Panc1 (cell line): Measurements from ENCODE around the gene NBDY. TPM values are rescaled to one million over a fixed set of nuclear protein-coding genes. Genes with fewer than 3 reads are reported as not detected.

Experiments used
- ATAC-seq: fragments of 200-7000 bp; cut with Tn5 transposase; 2 replicates; pipeline ENCODE4 v1.9.1; 2020; ENCODE audit warnings: mild to moderate bottlenecking, moderate library complexity
- BruUV-seq: library from RNA; stranded (reverse); fragments of 400-500 nt; replicated peaks from 2 replicates; lab custom pipeline; 2021; lab: Mats Ljungman, UMichigan
- CTCF ChIA-PET: fragments of 300-600 bp; sonication (Branson Sonifier 250); formaldehyde crosslinking; loops from one replicate; lab custom pipeline; 2022; ENCODE audit warnings: antibody characterized with exemption; lab: Charles Lee
- POLR2A ChIA-PET: fragments of 300-600 bp; sonication (Branson Sonifier 250); formaldehyde crosslinking; loops from one replicate; lab custom pipeline; 2022; ENCODE audit warnings: antibody characterized with exemption; lab: Charles Lee
- DNase-seq: peaks from one replicate; pipeline ENCODE4 v3.0.0-alpha.2; 2010; ENCODE audit warnings: low read depth, low spot score
- H3K27ac ChIP-seq: 2 replicates; pipeline ENCODE4 v1.5.1; 2011; ENCODE audit warnings: mild to moderate bottlenecking, low read length, inconsistent platforms
- H3K27me3 ChIP-seq: fragments of 200-500 bp; sonication (Bioruptor generic); 2 replicates; pipeline ENCODE4 v1.6.0; 2014; ENCODE audit warnings: low read length, inconsistent platforms; ENCODE audit not compliant: control insufficient read depth, insufficient read depth
- H3K36me3 ChIP-seq: fragments of 200-500 bp; sonication (Bioruptor generic); 2 replicates; pipeline ENCODE4 v1.5.1; 2014; ENCODE audit warnings: inconsistent platforms, mild to moderate bottlenecking, low read length, moderate library complexity; ENCODE audit not compliant: control insufficient read depth, insufficient read depth
- H3K4me1 ChIP-seq: 2 replicates; pipeline ENCODE4 v1.5.1; 2011; ENCODE audit warnings: inconsistent platforms, mild to moderate bottlenecking, low read length, moderate library complexity; ENCODE audit not compliant: control insufficient read depth, insufficient read depth
- H3K4me3 ChIP-seq, 2 experiments: 2 replicates each; pipeline ENCODE4 v1.5.1; 2011 to 2012; ENCODE audit warnings: low read depth in 2 of 2, low read length in 2 of 2, mild to moderate bottlenecking in 2 of 2, inconsistent platforms in 1 of 2, moderate library complexity in 1 of 2
- H3K9me3 ChIP-seq: fragments of 200-500 bp; sonication (Bioruptor generic); 2 replicates; pipeline ENCODE4 v1.5.1; 2014; ENCODE audit warnings: low read depth, mild to moderate bottlenecking, inconsistent platforms, low read length, moderate library complexity; ENCODE audit not compliant: control insufficient read depth, insufficient read depth
- POLR2AphosphoS5 ChIP-seq: IDR thresholded peaks from 2 replicates; pipeline ENCODE4 v1.6.1; 2012; ENCODE audit warnings: mild to moderate bottlenecking, low read depth, low read length, moderate library complexity
- SIN3A ChIP-seq: IDR thresholded peaks from 2 replicates; pipeline ENCODE4 v1.6.1; 2012; ENCODE audit warnings: low read depth, mild to moderate bottlenecking, low read length, moderate library complexity, borderline replicate concordance; ENCODE audit not compliant: insufficient read depth
- TCF7L2 ChIP-seq: IDR thresholded peaks from 2 replicates; pipeline ENCODE4 v1.6.1; 2011; ENCODE audit warnings: mild to moderate bottlenecking, low read depth, low read length, inconsistent platforms
- in situ Hi-C: cut with HindIII; loops from 2 replicates; pipeline ENCODE4 v1.10.0; 2016; ENCODE audit warnings: low sequenced_read_pairs, low pct_unique_long_range_greater_than_20kb
- intact Hi-C: fragments of 100-400 bp; cut with micrococcal nuclease; formaldehyde crosslinking; loops from one replicate; pipeline ENCODE4 v1.10.0; 2022; ENCODE audit not compliant: unreplicated experiment
- total RNA-seq: library from RNA; stranded (reverse); gene quantifications from one replicate; pipeline ENCODE4 v1.2.1, GENCODE V29; 2021; ENCODE audit not compliant: unreplicated experiment
- TF ChIP-seq, protein P1 (sequence below), 2 experiments: IDR thresholded peaks; 2 replicates each; pipeline ENCODE4 v1.6.1; 2011 to 2012; ENCODE audit warnings: low read depth in 2 of 2, control low read depth in 1 of 2, low read length in 1 of 2, mild to moderate bottlenecking in 1 of 2, moderate library complexity in 1 of 2; ENCODE audit not compliant: insufficient read depth in 1 of 2
- TF ChIP-seq, protein P2 (sequence below): fragments of 450-650 bp; IDR thresholded peaks from 2 replicates; pipeline ENCODE4 v1.5.1; 2017; ENCODE audit warnings: mild to moderate bottlenecking

NBDY gene
- total RNA-seq, 1 experiment from 2014 or later, result 52.0 TPM

DNA sequence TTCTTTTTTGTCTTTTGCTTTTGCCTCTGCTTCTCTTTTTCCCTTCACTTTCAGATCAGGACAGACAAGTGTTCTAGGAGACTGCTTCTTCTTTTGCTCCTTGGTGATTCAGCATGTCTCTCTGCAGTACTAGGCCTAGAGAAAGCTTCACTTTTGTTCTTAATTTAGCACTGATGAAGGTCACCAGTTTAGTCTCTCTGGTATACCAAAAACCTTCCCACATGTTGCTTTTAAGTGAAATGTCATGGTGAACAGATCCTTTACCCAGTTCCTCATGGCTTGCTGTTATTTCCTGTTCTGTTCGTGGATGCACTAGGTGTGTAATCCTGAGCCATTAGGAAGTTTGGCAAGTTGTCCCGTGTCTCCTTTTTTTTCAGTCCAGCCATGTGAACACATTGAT lies 53.3 kb downstream of the NBDY start:
- intact Hi-C loops, result no loop called here
- CTCF ChIA-PET, result no interaction called here
- no TSS peak for BruUV-seq
- H3K27ac ChIP-seq, result no peak overlapping the region
- no peaks in the 10 kb centered on the region for H3K4me1 ChIP-seq
- H3K4me3 ChIP-seq, result no peak overlapping the region
- TF ChIP-seq, protein P1, sequence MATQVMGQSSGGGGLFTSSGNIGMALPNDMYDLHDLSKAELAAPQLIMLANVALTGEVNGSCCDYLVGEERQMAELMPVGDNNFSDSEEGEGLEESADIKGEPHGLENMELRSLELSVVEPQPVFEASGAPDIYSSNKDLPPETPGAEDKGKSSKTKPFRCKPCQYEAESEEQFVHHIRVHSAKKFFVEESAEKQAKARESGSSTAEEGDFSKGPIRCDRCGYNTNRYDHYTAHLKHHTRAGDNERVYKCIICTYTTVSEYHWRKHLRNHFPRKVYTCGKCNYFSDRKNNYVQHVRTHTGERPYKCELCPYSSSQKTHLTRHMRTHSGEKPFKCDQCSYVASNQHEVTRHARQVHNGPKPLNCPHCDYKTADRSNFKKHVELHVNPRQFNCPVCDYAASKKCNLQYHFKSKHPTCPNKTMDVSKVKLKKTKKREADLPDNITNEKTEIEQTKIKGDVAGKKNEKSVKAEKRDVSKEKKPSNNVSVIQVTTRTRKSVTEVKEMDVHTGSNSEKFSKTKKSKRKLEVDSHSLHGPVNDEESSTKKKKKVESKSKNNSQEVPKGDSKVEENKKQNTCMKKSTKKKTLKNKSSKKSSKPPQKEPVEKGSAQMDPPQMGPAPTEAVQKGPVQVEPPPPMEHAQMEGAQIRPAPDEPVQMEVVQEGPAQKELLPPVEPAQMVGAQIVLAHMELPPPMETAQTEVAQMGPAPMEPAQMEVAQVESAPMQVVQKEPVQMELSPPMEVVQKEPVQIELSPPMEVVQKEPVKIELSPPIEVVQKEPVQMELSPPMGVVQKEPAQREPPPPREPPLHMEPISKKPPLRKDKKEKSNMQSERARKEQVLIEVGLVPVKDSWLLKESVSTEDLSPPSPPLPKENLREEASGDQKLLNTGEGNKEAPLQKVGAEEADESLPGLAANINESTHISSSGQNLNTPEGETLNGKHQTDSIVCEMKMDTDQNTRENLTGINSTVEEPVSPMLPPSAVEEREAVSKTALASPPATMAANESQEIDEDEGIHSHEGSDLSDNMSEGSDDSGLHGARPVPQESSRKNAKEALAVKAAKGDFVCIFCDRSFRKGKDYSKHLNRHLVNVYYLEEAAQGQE (IDR thresholded peaks at IDR 0.05; ENCODE audit: insufficient read depth in 1 of 2, low read depth in 2 of 2, low read length in 1 of 2), result no peak
- TF ChIP-seq POLR2AphosphoS5 (no peak), SIN3A (no peak)
- POLR2A ChIA-PET, result no interaction called here
- no peaks in the 10 kb centered on the region for H3K27me3 ChIP-seq
- H3K9me3 ChIP-seq, result no peaks in the 10 kb centered on the region
- ATAC-seq (no peak), DNase-seq (no peak)
- in situ Hi-C loops, result no loop called here
- no peaks in the 10 kb centered on the region for H3K36me3 ChIP-seq

DNA sequence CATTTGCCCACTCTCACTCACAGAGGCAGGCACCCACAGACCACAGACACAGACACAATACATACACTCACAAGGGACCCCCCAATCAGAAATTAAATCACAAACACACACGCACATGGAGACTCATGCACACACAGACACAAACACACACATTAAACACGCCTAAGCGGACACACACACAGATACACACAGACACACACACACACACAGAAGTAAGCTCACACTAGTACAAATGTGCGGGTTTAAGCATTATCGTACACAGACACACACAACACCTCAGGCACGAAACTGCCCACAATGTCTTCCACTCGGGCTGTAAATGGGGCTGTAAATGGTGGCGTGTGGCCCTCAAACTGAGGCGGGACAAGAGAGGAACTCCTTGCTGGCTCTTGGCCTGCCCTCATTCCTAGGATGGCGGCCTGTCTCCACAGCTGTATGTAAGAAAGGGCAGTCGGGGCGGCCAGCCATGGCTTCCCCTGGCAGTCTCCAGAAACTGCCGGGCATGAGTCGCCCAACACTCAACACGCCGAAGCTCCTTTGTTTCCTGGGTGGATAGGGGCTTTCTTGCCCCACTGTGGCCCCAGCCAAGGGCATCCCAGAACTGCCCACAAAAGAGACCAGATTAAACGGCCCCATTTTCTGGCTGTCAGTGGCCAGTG lies 53.9 kb downstream of the NBDY start:
- no peak overlapping the region for H3K27ac ChIP-seq
- no peaks in the 10 kb centered on the region for H3K36me3 ChIP-seq
- H3K9me3 ChIP-seq, result no peaks in the 10 kb centered on the region
- H3K27me3 ChIP-seq, result no peaks in the 10 kb centered on the region
- ATAC-seq (no peak), DNase-seq (no peak)
- H3K4me3 ChIP-seq, result no peak overlapping the region
- intact Hi-C loops, result no loop called here
- TF ChIP-seq SIN3A (no peak), POLR2AphosphoS5 (no peak), TCF7L2 (no peak)
- TF ChIP-seq, protein P2, sequence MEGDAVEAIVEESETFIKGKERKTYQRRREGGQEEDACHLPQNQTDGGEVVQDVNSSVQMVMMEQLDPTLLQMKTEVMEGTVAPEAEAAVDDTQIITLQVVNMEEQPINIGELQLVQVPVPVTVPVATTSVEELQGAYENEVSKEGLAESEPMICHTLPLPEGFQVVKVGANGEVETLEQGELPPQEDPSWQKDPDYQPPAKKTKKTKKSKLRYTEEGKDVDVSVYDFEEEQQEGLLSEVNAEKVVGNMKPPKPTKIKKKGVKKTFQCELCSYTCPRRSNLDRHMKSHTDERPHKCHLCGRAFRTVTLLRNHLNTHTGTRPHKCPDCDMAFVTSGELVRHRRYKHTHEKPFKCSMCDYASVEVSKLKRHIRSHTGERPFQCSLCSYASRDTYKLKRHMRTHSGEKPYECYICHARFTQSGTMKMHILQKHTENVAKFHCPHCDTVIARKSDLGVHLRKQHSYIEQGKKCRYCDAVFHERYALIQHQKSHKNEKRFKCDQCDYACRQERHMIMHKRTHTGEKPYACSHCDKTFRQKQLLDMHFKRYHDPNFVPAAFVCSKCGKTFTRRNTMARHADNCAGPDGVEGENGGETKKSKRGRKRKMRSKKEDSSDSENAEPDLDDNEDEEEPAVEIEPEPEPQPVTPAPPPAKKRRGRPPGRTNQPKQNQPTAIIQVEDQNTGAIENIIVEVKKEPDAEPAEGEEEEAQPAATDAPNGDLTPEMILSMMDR, result no peak
- ChIA-PET CTCF (no interaction called here), POLR2A (no interaction called here)
- no TSS peak for BruUV-seq
- no peaks in the 10 kb centered on the region for H3K4me1 ChIP-seq
- in situ Hi-C loops, result no loop called here

DNA sequence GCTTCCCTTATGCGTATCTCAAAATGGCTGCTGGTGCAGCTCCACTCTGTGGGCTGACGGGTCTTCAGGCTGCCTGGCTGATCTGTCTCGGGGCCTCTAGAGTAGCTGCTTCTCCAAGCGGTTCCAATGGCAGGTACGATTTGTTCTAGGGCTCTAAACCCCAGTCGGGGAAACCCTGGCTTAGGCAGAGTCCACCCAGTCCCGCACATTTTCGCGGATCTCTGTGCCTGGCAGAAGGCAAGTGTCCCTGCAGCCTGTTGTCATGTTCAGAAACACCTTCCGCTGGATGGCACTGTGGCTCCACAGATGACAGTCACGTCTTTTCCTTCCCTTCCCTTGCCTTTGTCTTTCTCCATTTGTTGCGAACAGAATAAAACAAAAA lies 54.4 kb downstream of the NBDY start:
- BruUV-seq, result no TSS peak
- in situ Hi-C loops, result no loop called here
- no peaks in the 10 kb centered on the region for H3K4me1 ChIP-seq
- H3K9me3 ChIP-seq, result no peaks in the 10 kb centered on the region
- H3K27ac ChIP-seq, result no peak overlapping the region
- no peaks in the 10 kb centered on the region for H3K36me3 ChIP-seq
- no peak overlapping the region for H3K4me3 ChIP-seq
- TF ChIP-seq POLR2AphosphoS5 (no peak), SIN3A (no peak)
- TF ChIP-seq, protein P1 (IDR thresholded peaks at IDR 0.05; ENCODE audit: insufficient read depth in 1 of 2, low read depth in 2 of 2, low read length in 1 of 2), result no peak
- CTCF ChIA-PET, result no interaction called here
- POLR2A ChIA-PET, result no interaction called here
- intact Hi-C loops, result no loop called here
- DNase-seq (no peak), ATAC-seq (no peak)
- H3K27me3 ChIP-seq, result no peaks in the 10 kb centered on the region
